8988T (cell line): ENCODE measurements around the gene FOXL3.
"Not testable (repeated sequence)": the region's sequence is repeated elsewhere in the genome, so short reads cannot be mapped to it uniquely, and the experiment has no call there.

Source experiments
- DNase-seq: peaks from one replicate; pipeline ENCODE4 v3.0.0; 2011

The FOXL3 gene

DNA sequence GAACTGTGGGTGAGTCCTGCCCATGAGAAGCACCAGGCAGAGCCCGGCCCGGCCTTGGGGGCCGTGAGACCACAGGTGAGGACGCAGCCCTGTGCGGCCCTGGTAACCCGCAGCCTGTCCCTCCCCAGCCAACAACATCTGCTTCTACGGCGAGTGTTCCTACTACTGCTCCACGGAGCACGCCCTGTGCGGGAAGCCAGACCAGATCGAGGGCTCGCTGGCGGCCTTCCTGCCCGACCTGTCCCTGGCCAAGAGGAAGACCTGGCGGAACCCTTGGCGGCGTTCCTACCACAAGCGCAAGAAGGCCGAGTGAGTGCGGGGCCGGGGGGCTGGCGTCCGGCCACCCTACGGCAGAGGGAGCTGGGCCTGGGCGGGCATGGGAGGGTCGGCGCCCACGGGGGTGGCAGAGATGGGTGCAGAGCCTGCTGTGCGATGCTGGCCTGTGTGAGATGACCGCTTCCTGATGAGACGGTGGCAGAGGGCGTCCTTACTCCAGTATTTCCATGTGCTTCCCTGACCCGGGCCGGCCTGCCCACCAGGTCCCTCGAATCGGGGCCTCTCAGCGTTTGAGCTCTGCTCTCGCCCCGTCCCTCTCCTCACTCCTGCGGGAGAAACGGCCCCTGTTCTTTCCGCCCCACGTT is 34.1 kb upstream of the FOXL3 start:
- no peak for DNase-seq

DNA sequence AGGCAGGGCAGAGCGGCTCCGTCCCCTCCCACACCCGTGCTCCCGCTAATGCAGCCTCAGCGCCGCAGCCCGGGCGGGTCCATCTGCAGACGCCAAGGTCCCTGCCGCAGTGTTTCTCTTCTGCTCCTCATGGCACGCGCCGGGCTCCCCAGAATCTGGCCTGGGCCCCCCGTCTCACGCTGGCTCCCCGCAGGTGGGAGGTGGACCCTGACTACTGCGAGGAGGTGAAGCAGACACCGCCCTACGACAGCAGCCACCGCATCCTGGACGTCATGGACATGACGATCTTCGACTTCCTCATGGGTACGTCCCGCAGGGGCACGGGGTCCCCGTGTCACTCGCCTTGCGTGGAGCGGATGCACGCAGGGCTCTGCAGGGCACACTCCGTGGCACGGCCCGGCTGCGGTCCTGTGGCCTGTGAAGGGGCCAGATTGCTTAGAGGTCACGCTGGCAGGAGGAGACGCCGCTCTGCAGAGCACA is 33.5 kb upstream of the FOXL3 start:
- DNase-seq: no peak

DNA sequence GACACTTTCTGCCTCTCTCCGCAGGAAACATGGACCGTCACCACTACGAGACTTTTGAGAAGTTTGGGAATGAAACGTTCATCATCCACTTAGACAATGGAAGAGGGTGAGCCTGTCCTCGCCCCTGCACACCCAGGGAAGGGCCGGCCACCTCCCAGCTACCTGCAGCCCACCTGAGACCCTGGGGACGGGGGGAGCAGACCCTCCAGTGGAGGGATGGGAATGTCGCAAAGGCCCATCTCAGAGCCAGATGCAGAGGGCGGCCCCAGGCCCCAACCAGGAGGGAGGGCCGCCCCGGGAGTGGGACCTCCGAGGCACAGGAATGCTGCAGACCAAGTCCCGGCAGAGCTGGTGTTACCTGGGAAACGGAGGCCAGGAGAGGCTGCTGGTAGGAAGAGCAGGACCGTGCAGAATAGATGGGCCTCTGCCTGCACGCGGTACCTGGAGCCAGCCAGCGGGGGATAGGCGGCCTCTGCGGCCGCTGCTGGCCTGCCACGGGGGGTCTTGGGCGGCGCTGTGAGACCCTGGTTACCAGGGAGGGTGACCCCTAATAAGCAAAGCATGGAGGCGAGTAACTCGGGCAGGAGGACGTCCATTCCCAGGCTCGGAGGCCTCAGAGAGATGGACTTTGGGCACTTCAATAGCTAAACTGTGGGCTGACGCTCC is 32.9 kb upstream of the FOXL3 start:
- no peak for DNase-seq

DNA sequence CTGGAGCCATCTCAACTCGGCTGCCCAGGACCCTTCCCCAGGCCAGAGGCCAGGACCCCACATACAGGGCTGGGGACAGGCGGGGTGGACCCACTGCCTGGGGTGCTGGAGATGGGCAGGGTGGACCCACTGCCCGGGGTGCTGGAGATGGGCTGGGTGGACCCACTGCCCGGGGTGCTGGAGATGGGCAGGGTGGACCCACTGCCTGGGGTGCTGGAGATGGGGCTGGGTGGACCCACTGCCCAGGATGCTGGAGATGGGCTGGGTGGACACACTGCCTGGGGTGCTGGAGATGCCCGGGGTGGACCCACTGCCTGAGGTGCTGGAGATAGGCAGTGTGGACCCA is 32.4 kb upstream of the FOXL3 start:
- DNase-seq: no peak

DNA sequence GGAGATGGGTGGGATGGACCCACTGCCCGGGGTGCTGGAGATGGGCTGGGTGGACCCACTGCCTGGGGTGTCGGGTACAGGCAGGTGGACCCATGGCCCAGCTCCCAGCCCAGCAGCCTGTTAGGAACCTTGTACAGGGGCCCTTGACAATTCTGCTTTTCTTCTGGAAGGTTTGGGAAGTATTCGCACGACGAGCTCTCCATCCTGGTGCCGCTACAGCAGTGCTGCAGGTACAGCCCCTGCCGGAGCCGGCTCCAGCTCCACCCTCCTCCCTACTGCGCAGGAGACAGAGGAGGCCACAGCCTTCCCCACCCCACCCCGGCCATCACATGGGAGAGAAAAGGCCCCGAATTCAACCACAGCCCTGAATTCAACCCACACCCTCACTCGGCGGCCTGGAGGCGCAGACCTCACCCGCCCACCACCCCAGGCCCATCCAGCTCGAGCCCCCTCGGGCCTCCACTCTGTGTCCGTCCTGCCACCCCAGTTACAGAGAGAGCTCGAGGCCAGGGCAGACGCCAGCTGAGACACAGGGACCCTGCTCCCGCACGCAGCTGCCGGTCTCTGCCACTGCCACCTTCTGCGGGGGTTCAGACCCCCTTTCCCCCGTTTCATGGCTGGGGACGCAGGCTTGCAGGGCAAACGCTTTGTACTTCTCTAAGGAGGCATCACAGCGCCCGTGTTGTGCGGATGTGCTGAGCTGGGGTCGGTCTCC is 31.3 kb upstream of the FOXL3 start:
- no peak for DNase-seq

DNA sequence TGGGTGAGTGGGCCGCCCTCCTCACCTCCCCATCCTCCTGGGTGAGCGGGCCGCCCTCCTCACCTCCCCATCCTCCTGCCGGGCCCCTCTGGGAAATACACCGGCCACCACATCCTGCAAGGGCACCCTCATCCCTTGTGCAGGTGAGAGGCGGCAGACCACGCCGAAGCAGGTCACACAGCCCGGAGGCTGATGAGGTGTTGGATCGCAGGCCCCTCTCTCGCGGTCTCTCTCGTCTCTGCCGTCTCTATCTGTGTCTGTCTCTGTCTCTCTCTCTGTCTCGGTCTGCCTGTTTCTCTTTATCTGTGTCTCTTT is 30.8 kb upstream of the FOXL3 start:
- DNase-seq: no peak

DNA sequence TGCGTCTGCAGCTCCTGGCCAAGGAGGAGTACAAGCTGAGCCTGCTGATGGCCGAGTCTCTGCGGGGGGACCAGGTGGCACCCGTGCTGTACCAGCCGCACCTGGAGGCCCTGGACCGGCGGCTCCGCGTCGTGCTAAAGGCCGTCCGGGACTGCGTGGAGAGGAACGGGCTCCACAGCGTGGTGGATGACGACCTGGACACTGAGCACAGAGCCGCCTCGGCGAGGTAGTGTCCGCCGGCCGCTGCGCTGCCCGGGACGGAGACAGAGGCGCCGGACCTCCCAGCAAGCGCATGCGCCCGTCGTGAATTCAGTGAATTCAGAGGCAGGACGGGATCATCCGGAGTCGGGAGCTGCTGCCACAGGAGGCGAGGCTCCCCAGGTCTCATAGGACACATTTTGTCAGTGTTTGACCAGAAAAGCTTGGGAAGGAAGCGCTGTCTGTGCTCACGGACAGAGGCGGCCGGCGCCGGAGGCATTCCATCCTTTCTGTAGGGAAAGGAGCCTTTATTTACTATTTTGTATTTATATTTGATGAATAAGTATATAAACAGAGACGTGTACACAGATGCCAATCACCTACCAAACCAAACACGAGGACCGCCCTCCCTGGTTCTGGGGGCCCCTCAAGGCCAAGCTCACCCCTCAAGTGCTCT is 30.1 kb upstream of the FOXL3 start:
- no peak for DNase-seq

DNA sequence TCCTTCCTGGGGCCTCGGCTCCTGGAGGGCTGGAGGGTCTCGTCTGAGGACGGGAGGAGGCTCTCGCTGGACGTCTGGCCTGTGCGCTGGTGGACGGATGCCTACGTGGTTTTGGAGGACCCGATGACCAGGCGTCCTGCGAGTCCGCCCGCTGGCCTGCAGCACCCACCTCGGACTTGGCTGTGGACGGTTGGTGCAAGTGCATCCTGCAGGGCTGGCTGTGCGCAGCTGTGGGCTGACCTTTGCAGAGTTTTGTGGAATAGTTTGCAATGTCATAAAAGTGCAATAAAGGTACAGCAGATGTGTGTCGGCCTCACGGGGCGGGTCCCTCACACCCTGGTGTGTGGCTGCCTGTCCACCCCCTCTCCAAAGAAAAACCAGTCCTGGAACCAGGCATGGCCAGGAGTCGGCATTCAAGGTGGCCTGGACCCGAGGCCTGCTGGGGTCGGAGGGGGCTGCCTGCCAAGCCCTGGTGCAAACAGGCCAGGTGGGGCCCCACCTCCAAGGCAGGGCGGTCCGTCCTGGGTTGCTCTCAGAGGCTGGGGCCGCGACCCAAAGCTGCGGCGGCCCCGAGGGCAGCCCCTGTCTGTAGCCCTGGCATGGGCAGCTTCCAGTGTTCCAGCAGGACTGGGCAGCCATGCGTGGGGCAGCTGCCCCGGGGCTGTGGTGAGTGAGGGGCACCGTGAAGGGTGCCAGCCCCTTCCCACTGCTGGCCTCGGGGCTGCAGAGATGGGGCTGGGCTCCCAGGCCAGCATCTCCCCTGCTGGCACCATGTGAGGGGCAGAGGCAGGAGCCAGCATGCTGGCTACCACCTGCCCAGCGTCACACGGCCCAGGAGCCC is 29.3 kb upstream of the FOXL3 start:
- no peak for DNase-seq

DNA sequence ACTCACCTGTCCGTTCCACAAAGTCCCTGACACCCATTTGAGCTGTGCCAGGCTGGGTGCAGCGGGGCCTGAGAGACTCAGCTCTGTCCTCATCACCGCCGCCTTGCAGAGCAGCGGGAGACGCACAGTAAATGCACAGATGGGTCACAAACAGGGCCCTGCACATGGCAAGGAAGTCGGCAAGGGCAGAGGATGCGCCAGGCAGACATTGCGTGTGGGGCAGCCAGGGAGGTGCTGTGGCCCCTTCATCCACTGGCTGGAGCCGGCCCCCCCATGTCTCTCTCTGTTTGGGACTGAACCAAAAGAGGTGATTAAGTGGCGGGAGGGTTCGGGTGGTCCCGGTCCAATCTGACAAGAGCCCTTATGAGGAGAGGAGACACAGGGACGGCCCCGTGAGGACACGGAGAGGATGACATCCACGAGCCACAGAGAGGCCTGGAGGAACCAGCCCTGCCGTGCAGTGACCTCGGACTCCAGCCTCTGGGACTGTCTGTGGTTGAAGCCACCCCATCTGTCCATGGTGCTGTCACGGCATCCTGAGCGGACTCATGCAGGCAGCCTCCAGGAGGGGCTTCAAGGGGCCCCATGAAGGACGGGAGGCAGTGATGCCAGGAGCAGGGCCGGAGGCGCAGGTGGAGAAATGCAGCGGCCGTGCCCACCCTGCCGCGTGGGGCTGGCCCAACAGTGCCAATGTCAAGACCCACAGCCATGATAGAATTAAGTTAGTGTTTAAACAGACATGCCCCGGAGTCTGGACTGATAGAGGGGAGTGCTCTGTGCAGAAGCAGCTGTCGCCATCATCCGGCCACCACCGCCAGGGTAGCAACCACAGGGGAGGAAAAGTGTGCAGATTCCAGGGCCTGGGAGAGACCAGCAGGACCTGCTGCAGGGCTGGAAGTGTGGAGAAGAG is 28.4 kb upstream of the FOXL3 start:
- peak; percentile 9 for DNase-seq

DNA sequence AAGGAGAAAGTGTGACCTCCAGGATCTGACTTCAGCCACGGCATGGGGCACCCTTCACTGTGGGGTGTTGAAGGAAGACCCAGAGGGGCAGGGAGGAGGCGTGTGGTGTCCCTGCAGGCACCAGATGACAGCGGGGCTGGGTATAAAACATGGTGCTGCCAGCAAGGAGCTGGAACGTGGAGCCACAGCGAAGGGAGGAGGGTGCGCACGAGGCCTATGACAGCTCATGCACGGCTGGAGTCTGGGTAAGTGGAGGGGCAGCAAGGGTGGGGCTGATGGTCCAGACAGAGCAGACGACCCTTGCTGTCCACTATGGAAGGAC is 27.8 kb upstream of the FOXL3 start:
- DNase-seq: no peak

DNA sequence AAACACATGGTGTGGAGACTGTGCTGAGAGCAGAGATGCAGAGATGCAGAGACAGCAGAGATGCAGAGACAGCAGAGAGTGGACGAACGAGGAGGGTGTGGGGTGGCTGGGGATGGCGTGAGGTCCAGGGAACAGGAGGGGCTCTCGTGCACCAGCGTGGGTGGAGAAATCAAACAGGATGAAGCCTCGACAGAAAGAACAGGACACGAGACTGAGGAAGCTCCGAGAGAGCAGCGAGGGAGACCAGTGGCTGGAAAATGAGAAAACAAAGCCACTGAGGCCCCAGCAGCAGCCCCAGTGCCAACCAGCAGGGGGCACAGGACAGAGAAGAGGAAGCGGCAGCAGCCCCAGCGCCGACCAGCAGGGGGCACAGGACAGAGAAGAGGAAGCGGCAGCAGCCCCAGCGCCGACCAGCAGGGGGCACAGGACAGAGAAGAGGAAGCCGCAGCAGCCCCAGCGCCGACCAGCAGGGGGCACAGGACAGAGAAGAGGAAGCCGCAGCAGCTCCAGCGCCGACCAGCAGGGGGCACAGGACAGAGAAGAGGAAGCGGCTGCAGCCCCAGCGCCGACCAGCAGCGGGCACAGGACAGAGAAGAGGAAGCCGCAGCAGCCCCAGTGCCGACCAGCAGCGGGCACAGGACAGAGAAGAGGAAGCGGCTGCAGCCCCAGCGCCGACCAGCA is 27.2 kb upstream of the FOXL3 start:
- not testable (repeated sequence) for DNase-seq

DNA sequence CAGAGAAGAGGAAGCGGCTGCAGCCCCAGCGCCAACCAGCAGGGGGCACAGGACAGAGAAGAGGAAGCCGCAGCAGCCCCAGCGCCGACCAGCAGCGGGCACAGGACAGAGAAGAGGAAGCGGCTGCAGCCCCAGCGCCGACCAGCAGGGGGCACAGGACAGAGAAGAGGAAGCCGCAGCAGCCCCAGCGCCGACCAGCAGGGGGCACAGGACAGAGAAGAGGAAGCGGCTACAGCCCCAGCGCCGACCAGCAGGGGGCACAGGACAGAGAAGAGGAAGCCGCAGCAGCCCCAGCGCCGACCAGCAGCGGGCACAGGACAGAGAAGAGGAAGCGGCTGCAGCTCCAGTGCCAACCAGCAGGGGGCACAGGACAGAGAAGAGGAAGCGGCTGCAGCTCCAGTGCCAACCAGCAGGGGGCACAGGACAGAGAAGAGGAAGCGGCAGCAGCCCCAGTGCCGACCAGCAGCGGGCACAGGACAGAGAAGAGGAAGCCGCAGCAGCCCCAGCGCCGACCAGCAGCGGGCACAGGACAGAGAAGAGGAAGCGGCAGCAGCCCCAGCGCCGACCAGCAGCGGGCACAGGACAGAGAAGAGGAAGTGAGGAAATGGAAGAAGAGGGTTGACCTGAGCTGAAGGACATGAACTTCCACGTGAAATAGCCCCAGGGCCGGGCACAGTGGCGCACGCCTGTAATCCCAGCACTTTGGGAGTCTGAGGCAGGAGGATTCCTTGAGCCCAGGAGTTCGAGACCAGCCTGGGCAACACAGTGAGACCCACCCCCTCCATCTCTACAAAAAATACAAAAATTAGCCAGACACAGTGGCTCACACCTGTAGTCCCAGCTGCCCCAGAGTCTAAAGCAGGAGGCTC is 26.3 kb upstream of the FOXL3 start:
- not testable (repeated sequence) for DNase-seq

DNA sequence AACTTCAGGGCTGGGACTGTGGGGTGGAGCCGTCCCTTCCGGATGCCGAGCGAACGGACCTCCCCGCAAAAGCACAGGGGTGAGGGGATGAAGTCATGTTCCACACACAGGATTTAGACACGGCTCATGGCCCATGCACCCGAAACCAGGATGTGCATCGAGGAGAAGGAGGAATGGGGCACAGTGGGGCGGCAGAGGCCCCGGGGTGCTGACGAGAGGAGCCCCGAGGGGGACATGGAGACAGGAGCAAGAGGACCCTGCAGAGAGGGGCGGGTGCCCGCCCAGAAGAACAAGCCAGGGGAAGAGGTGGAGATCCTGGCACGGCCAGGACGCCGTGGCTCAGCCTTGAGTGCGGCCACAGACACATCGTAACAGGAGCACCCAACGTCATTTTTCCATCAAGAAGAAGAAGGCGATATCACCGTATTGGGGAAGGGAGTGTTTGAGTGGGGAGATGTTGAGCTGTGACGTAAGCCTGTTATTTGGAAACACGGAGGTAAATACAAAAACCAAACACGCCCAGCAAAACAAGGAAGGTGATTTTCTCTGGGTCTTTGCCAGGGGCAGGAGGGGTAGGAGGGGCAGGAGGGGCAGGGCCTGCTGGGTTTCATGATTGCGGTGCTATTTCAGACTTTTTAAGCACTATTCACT is 25.3 kb upstream of the FOXL3 start:
- DNase-seq: no peak

DNA sequence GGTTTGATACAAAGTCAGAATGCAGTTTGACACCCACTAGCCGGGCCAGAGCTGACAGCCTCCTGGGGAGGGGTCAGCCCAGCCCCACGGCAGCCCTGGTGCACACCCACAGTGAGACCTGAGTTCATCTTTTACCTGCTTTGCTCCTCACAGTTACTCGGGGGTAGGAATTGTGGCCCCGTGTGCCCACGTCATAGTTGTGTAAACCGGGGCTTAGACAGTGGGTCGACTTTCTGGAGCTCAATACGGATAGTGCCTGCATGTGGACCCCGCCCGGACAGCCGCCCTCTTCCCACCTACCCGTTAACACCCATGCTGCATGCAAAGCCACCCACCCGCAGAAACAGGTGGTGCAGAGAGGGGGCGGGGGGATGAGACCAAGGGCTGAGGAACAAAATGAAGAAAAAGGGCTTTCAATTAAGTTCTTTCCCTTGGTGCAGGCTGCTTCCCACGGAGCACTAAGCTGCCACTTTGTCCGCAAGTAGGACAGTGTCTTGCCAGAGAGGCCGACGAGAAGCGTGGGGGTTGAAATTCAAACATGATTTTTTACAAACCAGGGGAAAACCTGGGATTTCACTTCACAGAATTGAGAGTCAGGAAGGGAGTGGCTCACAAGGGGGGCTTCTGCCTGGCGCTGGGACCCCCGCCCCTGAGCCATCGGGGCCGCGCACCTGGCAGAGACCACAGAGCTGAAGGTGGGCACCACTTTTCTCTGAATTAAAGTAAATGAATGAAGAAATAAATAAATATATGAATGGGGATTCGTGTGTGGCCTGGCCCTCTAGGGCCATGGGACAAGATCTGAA is 24.6 kb upstream of the FOXL3 start:
- no peak for DNase-seq

DNA sequence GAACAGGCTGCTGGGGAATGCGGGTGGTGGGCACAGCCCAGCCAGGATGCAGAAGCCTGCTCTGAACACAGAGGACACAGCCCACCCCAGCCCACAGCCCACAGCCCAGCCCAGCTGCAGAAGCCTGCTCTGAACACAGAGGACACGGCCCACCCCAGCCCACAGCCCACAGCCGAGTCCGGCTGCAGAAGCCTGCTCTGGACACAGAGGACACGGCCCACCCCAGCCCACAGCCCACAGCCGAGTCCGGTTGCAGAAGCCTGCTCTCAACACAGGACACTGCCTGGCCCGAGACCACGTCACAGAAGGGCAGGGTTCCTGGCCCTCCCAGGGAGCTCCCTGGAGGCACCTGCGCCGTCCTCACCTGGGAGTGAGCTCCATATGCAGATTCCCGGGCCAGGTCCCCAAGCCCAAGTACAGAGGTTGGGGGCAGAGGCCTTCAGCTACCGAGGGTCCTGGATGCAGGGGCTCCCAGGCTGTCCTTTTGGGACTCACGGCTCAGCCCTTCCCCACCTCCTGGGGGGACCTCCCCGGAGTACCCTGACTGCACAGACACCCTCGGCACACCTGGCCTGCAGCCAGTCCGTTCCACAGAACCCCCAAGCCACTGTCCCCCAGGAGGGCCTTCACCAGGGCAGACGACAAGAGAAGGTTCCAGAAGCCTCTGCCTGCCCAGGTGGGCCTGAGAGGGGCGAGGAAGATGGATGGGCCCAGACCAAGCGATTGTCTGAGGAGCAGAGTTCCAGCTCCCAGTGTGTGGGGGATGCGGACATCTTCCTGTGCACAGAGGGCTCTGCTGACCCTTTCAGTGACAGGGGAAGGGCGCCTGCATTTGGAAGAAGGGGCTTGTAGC is 23.7 kb upstream of the FOXL3 start:
- no peak for DNase-seq

DNA sequence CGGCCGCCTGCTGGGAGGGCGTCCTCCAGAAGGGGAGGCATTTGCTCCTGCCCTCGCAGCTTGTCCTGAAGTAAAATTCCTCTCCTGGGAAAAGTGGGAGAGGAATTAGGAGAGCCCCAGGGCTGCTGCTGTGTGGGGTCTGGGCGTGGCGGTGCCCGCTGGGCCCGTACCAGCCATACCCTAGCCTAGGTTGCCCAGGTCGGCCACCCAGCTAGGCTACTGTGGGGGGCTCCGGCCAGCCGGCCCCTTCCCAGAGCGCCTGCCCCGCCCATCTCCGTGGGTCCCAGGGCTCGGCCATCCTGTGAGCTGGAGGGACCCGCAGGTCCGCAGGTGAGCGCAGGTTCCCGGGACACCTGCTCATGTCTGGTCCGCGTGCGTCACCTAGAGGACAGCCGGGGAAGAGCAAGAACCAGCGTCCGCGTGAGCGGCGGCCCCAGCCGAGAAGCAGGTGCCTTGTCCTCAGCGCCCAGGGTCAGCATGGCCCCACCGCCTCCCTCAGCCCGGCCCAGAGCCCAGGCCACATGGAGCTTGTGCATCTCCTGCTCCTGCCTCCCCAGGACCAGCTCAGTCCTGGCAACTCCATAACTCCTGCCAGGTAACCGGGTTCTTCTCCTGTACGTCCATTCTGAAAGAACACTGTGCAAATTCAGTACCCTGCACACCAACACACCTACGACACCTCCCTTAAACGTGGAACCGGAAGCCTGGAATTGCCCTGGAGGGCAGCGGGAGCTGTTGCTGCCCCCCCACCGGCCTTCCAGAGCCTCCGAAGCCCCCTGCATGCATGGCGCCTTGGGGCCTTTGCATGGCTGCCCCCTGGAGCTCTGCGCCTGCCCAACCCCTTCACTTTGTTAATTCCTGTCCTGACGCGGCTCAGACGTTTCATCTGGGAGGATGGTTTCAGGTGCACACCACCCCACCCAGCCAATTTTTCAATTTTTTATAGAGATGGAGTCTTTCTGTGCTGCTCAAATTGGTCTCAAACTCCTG is 22.8 kb upstream of the FOXL3 start:
- peak; percentile 80 for DNase-seq

DNA sequence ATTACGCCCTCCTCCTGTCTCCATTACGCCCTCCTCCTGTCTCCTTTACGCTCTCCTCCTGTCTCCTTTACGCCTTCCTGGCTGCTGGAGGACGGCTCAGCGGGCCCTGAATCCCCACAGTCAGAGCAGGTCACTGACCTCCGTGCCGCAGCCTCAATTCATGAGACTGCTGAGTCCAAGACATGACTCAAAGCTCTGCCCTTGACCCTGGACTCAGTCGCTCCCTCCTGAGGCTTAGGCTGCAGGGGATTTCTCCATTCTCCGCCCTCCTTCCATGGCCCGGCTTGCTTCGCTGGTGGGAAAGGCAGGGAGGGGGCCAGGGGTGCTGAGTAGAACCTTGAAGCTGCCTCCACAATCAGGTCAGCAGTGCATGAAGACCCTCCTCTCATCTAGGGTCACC is 21.0 kb upstream of the FOXL3 start:
- no peak for DNase-seq
